Right atrium auricular region (tissue), 2 donors: Measurements from ENCODE around the gene NMRK2. TPM values are rescaled to one million over a fixed set of nuclear protein-coding genes. Genes with fewer than 3 reads are reported as not detected.
"Not testable (repeated sequence)": the region's sequence is repeated elsewhere in the genome, so short reads cannot be mapped to it uniquely, and the experiment has no call there.

ENCODE experiments used
- DNase-seq: peaks from one replicate; pipeline ENCODE4 v3.0.0-alpha.2; 2019; ENCODE audit warnings: low spot score
- H3K27ac ChIP-seq, 2 donors: fragments of 200-600 bp; sonication (generic); 1 replicate in 1 of 2; 2 replicates in 1 of 2; pipeline ENCODE4 v1.5.1; 2016 to 2019
- H3K27me3 ChIP-seq, 2 donors: fragments of 200-600 bp; sonication (generic); one replicate each; pipeline versions ENCODE4 v1.5.1 to v1.6.0; 2017 to 2019
- H3K36me3 ChIP-seq: fragments of 200-600 bp; sonication (generic); one replicate; pipeline ENCODE4 v1.5.1; 2016
- H3K4me1 ChIP-seq, 2 donors: fragments of 200-600 bp; sonication (generic); one replicate each; pipeline versions ENCODE4 v1.5.1 to v1.6.0; 2017 to 2019
- H3K4me3 ChIP-seq, 2 donors: fragments of 200-600 bp; sonication (generic); 1 replicate in 1 of 2; 2 replicates in 1 of 2; pipeline ENCODE4 v1.5.1; 2017 to 2019; ENCODE audit warnings: mild to moderate bottlenecking in 1 of 2, moderate library complexity in 1 of 2
- H3K9me3 ChIP-seq, 2 donors: fragments of 200-600 bp; sonication (generic); one replicate each; pipeline ENCODE4 v1.5.1; 2019
- CTCF ChIP-seq, 2 donors: fragments of 200-600 bp; sonication (generic); IDR thresholded peaks; one replicate each; pipeline ENCODE4 v1.5.1; 2019; ENCODE audit warnings: antibody characterized with exemption in 2 of 2
- total RNA-seq, 2 donors: library from RNA; depleted of rRNA; stranded (reverse); fragments of >200 nt; gene quantifications; one replicate each; pipeline ENCODE4 v1.1.0, GENCODE V29; 2016

Gene NMRK2
- total RNA-seq, 2 donors from 2014 or later, result 1,342 to 2,195 TPM

DNA sequence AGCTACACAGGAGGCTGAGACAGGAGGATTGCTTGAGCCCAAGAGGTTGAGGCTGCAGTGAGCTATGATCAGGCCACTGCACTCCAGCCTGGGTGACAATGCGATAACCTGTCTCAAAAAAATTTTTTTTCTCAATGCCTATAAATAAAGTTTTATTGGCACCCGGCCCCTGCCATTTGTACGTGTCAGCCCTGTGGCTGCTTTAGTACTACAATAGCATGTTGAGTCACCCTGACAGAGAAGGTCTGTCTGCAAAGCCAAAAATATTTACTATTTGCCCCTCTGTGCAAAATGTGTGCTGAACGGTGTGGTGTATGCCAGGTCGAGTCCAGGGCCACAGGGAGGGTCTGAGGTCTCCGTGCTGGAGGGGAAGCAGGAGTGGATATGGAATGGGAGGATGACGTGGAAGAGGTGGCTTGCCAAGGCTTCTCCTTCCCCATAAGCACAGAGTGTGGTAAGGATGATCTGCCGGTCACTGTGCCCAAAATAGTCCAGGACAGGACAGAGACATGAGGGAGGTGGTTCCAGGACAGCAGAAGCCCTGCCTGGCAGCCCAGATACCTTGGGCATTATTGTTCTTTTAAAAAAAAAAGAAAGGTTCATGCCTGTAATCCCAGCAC, 10.0 kb downstream of the NMRK2 start:
- H3K9me3 ChIP-seq, result no peaks in the 10 kb centered on the region
- H3K27me3 ChIP-seq, result no peaks in the 10 kb centered on the region
- peaks cover 52% of the 10 kb centered on the region for H3K36me3 ChIP-seq
- peak overlapping the region; percentile 74 to 98 for H3K27ac ChIP-seq
- no peak for DNase-seq
- H3K4me3 ChIP-seq, result no peak overlapping the region
- H3K4me1 ChIP-seq, result peaks cover 0 to 9% of the 10 kb centered on the region in 2 donors
- TF ChIP-seq CTCF (IDR thresholded peaks at IDR 0.05), result no peak

DNA sequence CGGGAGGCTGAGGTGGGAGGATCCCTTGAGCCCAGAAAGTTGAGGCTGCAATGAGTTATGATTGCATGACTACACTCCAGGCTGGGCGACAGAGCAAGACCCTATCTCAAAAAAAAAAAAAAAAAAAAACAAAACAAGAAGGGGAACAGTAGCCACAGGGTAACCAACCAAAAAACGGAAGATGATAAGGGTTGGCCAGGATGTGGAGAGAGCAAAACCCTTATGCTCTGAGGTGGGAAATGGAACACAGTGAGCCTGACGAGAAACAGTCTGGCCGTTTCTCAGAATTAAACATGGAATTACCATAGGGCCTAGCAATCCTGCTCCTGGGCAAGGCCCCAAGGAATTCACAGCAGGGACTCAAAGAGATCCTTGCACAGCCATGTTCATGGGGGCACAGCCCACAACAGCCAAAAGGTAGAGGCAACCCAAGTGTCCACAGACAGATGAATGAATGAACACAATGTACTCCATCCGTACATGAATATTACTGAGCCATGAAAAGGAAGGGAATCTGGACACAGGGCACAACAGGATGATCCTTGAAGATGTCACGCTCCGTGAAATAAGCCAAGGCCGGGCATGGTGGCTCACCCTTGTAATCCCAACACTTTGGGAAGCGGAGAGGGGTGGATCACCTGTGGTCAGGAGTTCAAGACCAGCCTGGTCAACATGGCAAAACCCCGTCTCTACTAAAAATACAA, 11.3 kb downstream of the NMRK2 start:
- Histone ChIP-seq H3K27ac (peak overlapping the region; percentile 74 to 98), H3K4me1 (peaks cover 0 to 9% of the 10 kb centered on the region in 2 donors), H3K9me3 (no peaks in the 10 kb centered on the region)

GRCh38 chr19:3945838-3946237, 13.0 kb downstream of the NMRK2 start:
- no peak for TF ChIP-seq CTCF (IDR thresholded peaks at IDR 0.05)
- Histone ChIP-seq H3K36me3 (peaks cover 37% of the 10 kb centered on the region), H3K27ac (peak overlapping the region; percentile 74 to 98), H3K27me3 (no peaks in the 10 kb centered on the region), H3K9me3 (no peaks in the 10 kb centered on the region), H3K4me3 (no peak overlapping the region), H3K4me1 (peaks cover 0 to 17% of the 10 kb centered on the region in 2 donors)
- DNase-seq, result no peak

More for the DNA sequence above, 11.3 kb downstream of the NMRK2 start:
- H3K4me3 ChIP-seq, result no peak overlapping the region
- no peak for TF ChIP-seq CTCF (IDR thresholded peaks at IDR 0.05)
- peaks cover 48% of the 10 kb centered on the region for H3K36me3 ChIP-seq
- no peaks in the 10 kb centered on the region for H3K27me3 ChIP-seq
- no peak for DNase-seq

DNA sequence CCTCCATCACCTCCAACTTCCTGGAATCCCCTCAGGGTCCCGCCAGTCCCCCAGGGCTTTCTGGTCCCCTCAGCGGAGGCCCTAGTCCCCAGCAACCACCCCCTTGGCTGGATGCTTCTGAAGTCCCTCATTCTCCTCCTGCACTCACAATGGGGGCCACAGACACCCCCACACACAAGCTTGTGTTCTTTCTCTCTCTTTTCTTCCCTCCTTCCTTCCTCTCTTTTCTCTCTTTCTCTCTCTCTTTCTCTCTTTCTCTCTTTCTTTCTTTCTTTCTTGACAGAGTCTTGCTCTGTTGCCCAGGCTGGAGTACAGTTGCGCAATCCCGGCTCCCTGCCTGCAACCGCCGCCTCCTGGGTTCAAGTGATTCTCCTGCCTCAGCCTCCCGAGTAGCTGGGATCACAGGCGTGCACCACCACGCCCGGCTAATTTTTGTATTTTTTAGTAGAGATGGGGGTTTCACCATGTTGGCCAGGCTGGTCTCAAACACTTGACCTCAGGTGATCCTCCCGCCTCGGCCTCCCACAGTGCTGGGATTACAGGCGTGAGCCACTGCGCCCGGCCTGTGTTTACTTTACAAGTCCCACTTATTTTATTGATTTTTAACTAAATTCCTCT, 14.6 kb downstream of the NMRK2 start:
- H3K4me1 ChIP-seq, result peaks cover 0 to 23% of the 10 kb centered on the region in 2 donors
- H3K36me3 ChIP-seq, result peaks cover 21% of the 10 kb centered on the region
- H3K4me3 ChIP-seq, H3K27me3 ChIP-seq, DNase-seq, H3K9me3 ChIP-seq: not testable (repeated sequence)
- H3K27ac ChIP-seq, result peak overlapping the region; percentile 88 to 98

DNA sequence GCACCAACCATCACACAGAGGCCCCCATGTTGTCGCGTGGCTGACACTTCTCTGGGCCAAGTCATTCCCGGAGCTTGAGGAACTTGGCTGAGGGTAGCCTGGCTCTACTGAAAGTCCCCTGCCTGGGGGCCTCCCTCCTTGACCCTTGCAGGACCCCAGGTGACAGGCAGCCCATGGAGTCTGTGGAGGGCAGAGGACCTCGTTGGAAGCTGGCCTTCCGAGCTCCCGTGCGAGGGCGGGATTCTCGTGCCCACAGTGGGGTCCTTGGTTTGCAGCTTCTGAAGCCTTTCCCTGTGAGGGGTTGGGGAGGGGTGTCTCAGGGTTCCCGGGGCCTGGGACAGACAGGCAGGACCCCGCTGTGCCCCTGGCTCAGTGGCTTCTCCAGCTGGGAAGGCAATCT, 16.4 kb downstream of the NMRK2 start:
- DNase-seq, result no peak
- Histone ChIP-seq H3K36me3 (peaks cover 16% of the 10 kb centered on the region), H3K9me3 (no peaks in the 10 kb centered on the region), H3K4me1 (peaks cover 0 to 41% of the 10 kb centered on the region in 2 donors), H3K27me3 (no peaks in the 10 kb centered on the region), H3K4me3 (no peak overlapping the region), H3K27ac (peak overlapping the region; percentile 88 to 98)
- TF ChIP-seq CTCF (IDR thresholded peaks at IDR 0.05), result no peak
